ENCODE results near the gene SPRY1.

The SPRY1 gene

DNA sequence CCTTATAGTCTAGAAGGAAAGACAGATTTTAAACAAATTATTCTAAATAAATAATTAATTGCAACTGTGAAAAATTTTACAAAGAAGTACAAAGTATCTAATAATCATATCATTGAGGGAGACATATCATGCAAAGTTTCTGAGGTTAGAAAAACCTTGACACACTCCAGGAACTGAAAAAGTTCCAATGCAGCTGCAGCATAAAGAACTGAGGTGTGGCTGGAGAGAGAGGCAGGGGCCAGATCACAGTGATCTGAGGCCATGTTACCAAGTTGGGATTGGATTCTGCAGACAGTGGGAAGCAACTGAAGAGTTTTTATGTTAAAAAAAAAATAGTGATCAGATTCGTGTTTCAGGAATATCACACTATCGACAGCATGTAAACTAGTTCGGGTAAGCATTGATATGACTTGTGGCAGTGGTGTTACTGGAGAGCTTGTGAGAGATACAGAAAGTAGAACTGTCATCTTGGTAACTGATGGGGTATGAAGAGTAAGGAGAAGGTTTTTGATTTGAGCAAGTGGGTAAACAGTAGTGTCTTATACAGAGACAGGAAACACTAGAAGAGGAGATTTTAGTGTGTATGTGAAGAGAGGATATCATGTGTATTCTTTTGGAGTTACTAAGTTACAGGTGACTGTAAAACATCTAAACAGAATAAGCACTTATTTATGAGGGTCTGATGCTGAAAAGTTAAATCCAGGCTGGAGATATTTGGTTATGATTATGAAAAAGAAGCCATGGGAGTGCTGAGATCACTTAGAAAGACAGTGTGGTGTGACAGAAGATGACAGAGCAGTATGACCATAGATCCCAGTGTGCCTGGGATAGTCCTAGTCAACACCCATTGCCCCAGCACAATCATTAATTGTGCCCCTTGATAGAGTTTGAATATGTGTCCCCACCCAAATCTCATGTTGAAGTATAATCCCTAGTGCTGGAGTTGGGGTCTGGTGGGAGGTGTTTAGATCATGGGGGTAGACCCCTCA is 15.6 kb upstream of the SPRY1 start:
- no peak for DNase-seq

DNA sequence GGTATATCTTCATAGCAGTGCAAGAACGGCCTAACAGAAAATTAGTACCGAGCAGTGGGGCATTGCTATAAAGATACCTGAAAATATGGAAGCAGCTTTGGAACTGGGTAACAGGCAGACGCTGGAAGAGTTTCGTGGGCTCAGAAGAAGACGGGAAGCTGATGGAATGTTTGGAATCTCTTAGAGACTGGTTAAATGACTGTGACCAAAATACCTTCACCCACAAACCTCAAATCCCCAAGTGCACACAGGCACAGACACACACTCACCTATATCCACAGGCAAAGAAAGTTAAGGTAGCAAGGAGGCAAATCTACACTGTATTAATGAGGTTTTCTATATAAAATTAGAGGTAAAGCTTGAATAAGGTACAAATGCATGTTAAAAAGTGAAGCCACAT is 14.6 kb upstream of the SPRY1 start:
- DNase-seq, result no peak

GRCh38 chr4:123383566-123383965 is 13.0 kb upstream of the SPRY1 start:
- DNase-seq, result no peak

DNA sequence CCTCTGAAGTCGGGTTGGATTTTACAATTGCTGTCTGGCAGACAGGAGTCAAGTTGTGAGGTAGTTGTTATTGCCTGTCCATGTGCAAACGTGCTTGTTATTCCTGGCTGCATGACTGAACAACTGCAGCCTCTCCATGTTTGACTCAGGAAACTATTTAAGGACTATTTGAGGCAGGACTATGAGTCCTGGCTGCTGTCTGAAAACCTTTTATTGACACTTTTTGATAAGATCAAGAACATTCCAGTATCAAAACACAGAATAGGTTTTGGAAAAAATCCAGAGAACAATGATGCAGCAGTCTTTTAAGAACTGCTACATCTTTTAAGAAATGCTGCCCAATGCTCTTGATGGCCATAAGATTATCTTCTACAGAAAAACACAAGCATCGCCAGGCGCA is 10.0 kb upstream of the SPRY1 start:
- DNase-seq, result no peak

DNA sequence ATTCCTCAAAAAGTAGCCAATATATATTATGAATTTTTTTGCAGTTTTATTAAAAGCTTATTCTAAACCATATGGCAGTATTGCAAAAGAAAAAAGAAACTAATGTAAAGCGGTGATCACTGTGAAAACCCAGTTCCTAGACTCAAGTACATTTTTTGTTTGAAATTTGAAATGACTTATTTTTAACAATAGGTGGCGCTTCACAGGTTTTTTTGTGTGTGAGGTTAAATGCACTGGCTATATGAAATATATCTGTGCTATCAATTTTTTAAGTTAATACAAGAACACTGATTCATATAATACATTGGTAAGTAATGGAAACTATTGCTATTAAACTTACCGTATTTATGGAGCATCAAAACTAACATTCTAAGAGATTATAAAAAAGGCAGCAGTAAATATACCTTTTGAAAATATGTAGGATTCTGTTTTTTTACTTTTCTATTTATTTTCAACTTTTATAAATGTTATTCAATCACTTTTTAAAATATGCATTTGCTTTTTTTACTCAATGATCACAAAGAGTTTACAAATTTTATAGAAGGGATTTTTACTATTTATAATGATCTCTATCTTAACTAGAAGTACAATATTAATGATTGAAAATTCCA is 5.6 kb upstream of the SPRY1 start:
- DNase-seq, result peak; percentile 43 to 64

DNA sequence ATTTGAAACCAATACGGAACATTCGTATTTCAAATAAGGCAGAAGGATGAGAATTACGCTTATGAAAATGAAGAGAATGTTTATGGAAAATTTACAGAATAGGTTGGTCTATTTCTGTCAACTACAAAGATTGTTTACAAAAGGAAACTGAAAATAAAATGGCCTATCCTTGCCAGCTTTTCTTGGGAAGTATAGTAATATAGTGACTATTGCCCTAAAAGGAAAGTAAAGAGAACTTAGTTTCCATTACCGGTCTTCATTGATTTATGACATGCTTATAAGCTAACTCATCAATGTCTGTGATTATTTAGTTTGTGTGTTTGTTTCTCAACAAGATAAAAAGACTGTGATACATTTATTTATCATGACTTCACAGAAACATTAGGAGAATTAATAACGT is 2.9 kb upstream of the SPRY1 start:
- no peak for DNase-seq

DNA sequence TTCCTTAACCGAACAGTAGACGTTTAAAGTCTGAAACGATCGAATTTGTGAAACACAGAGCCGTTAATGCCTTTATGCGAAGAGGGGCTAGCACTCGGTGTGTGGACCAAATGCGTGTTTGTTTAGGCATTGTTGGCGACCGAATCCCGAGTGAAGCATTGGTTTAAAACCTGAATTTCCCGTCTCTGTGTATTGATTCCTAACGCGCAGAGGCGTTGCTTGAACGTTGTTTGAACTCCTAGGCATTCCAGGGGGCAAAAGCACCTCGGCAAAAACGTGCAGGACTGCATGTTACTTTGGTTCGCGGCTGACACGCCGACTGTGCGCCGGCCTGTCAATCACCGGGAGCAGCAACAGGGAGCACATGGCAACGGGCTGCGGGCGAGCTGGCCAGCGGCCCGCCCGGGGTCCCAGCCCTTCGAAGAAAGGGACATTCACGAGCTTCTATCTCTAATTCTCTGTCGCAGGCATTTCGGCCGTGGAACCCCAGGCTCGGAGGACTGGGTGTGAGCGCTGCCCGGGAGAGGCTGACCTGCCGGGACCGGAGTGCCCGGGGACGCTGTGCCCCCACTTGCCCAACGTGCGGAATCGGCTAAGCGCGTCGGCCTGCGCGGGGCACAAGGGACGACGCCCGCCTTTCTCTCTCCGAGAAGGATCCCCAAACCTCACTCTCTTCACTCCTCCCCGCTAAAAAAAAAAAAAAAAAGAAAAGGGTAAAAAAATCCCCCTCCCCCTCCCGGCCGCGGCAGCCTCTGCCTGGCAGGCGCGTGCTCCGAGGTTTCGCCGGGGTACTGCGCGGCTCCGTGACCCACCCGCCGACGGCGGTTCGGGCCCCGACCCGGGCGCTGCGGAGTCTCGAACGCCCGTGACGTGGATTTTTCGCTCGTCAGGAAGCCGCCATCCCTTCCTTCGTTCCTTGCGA is 810 bp downstream of the SPRY1 start:
- DNase-seq, result peak; percentile 22 to 42

- peak; percentile 54 to 59 for DNase-seq
Measured at GRCh38 chr4:123398066-123398852, 1.7 kb downstream of the SPRY1 start.

DNA sequence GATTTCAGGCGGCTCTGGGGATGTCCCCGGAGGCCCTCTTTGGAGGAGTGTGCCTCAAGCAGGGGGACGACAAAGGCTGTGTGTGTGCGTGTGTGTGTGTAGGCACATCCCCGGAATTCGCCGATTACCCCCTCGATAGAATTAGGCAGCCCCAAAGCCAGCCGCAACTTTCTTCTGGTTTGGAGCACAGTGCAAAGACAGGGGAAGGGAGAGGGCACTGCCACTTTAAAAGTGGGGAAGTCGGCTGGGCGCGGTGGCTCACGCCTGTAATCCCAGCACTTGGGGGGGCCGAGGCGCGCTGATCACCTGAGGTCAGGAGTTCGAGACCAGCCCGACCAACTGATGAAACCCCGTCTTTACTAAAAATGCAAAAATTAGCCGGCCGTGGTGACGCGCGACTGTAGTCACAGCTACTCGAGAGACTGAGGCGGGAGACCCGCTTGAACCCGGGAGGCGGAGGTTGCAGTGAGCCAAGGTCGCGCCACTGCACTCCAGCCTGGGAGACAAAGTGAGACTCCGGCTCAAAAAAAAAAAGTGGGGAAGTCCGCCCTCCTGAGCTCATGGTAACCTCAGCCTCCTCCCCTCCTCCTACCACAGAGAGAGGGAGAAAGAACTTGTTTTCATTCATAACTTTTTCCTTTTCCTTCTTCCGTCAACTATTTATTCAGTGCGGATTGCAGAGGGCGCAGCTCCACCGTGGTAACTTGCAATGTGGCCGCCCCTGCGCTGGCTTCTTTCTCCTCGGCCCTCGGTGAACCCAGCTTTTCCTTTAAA is 2.4 kb downstream of the SPRY1 start:
- peak; percentile 55 to 67 for DNase-seq

- DNase-seq, result no peak
Measured at GRCh38 chr4:123399627-123400358, 3.2 kb downstream of the SPRY1 start.

- no peak for DNase-seq
Measured at GRCh38 chr4:123401271-123402120, 4.9 kb downstream of the SPRY1 start.

DNA sequence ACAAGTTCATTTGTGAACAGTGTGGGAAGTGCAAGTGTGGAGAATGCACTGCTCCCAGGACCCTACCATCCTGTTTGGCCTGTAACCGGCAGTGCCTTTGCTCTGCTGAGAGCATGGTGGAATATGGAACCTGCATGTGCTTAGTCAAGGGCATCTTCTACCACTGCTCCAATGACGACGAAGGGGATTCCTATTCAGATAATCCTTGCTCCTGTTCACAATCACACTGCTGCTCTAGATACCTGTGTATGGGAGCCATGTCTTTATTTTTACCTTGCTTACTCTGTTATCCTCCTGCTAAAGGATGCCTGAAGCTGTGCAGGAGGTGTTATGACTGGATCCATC is 5.5 kb downstream of the SPRY1 start:
- DNase-seq, result no peak

DNA sequence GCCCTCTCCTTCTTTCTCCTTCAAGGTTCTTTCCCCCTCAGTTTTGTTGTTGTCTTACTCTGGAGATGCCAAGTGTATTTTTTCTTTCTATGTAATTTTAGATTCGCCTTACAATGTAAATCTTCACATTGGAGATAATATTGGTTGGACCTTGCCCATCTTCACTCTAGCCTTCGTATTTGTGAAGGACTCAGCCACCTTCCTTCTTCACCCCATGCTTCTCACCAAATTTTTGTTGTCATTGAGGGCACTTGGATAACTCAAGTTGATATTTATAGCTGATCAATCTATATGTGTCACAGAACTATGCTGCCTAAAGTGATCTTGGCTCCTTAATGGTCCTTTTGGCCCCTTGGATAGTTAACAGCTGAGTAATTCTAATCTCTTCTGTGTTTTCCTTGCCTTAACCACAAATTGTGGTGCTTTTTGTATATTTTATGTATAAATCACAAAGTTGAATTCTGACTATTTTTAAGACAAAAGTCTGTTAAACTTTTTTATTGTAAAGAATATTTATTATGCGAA is 6.5 kb downstream of the SPRY1 start:
- no peak for DNase-seq

GRCh38 chr4:123404533-123404932 is 7.9 kb downstream of the SPRY1 start:
- DNase-seq, result no peak

GRCh38 chr4:123405267-123405865 is 8.8 kb downstream of the SPRY1 start:
- DNase-seq, result no peak

DNA sequence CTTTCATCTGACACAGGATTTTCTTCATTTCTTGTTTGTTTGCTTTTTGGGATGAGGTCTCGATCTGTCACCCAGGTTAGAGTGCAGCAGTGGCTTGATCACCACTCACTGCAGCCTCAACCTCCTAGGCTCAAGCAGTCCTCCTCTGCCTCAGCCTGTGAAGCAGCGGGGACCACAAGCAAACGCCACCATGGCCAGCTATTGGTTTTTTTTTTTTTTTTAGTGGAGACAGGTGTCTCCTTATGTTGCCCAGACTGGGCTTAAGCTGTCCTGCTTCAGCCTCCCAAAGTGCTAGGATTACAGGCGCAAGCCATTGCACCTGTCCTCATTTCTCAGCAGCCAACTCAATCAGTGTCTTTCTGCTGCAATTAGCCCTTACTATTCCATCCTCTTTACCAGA is 10.3 kb downstream of the SPRY1 start:
- no peak for DNase-seq

DNA sequence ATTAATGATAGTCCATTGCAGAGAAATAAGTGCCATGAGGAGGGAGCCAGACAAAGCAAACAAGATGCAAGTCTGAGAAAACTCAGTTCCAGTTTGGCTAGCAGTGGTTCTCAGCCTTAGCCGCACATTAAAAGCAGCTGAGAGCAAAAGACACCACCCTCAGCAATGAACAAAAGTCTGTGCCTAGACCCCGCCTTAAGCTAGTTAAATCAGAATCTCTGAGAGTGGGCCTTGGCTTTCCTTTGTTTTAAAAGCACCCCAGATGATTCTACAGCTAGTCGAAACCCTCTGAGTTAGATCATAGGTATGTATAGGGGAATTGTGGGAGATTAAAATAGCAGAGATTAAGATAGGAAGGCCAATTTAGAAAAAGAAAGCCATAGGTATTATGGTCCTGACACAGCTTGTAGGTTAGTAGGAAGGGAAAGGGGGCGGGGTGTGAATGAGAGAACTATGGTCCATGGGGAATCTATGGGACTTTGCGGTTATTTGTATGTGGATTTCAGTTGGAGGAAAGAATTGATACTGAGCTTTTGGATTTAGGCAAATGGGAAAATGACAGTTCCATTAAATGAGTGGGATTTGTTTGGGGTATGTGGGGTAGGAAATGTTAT is 12.0 kb downstream of the SPRY1 start:
- DNase-seq, result no peak

- no peak for DNase-seq
Measured at GRCh38 chr4:123409334-123409733, 12.7 kb downstream of the SPRY1 start.

GRCh38 chr4:123411514-123411913 is 14.9 kb downstream of the SPRY1 start:
- DNase-seq, result no peak

Data from AML-193 (cell line).